Stimulated activated CD4-positive, alpha-beta T cell treated with anti-CD3 and anti-CD28 coated beads, TNF-alpha, amount 100 ng/mL, for 24 hours (primary cell): ENCODE data around the gene SEPTIN12.
"Not testable (repeated sequence)": the region's sequence is repeated elsewhere in the genome, so short reads cannot be mapped to it uniquely, and the experiment has no call there.

Experiments used
- DNase-seq, 3 experiments: peaks; one replicate each; pipeline ENCODE4 v3.0.0-alpha.2; 2020; ENCODE audit warnings: low read depth in 3 of 3

Gene SEPTIN12

GRCh38 chr16:4784444-4784987, 3.6 kb downstream of the SEPTIN12 start:
- DNase-seq = not testable (repeated sequence)

- no peak for DNase-seq
These were observed 4.2 kb downstream of the SEPTIN12 start for GRCh38 chr16:4783951-4784336.

- DNase-seq = no peak
These were observed 4.7 kb downstream of the SEPTIN12 start for GRCh38 chr16:4783251-4783950.

GRCh38 chr16:4780235-4780634, 7.9 kb downstream of the SEPTIN12 start:
- no peak for DNase-seq

- DNase-seq = no peak
These were observed 10.1 kb downstream of the SEPTIN12 start for GRCh38 chr16:4778050-4778392.

- no peak for DNase-seq
These were observed 10.7 kb downstream of the SEPTIN12 start for GRCh38 chr16:4777339-4778049.

GRCh38 chr16:4776141-4776705, 11.9 kb downstream of the SEPTIN12 start:
- DNase-seq = no peak

- DNase-seq = no peak
These were observed 13.1 kb downstream of the SEPTIN12 start for GRCh38 chr16:4775005-4775404.

- DNase-seq = no peak
These were observed 15.8 kb downstream of the SEPTIN12 start for GRCh38 chr16:4772351-4772750.

- DNase-seq = no peak
These were observed 16.5 kb downstream of the SEPTIN12 start for GRCh38 chr16:4771646-4772045.

GRCh38 chr16:4769306-4769638, 18.9 kb downstream of the SEPTIN12 start:
- no peak for DNase-seq

GRCh38 chr16:4768549-4769305, 19.4 kb downstream of the SEPTIN12 start:
- peak; percentile 76 to 96 (median 81) for DNase-seq

GRCh38 chr16:4767872-4768548, 20.1 kb downstream of the SEPTIN12 start:
- no peak for DNase-seq

GRCh38 chr16:4766875-4767628, 21.1 kb downstream of the SEPTIN12 start, which contains the start of gene ZNF500:
Gene ZNF500 (minus strand): TSS chr16:4767162. CDS start chr16:4765978, 1,184 bp downstream.
- DNase-seq = peak; percentile 96 to 98 (median 96)

GRCh38 chr16:4765511-4766474, 22.4 kb downstream of the SEPTIN12 start:
- DNase-seq = no peak

GRCh38 chr16:4763791-4764190, 24.4 kb downstream of the SEPTIN12 start:
- no peak for DNase-seq

- DNase-seq = no peak
These were observed 25.9 kb downstream of the SEPTIN12 start for GRCh38 chr16:4762205-4762604.

- no peak for DNase-seq
These were observed 27.8 kb downstream of the SEPTIN12 start for GRCh38 chr16:4760221-4760910.

- DNase-seq = no peak
These were observed 32.5 kb downstream of the SEPTIN12 start for GRCh38 chr16:4755687-4756086.
